Neuronal stem cell (in vitro differentiated cells): ENCODE results near the gene ARHGEF1.

Experiments
- DNase-seq: peaks from one replicate; pipeline ENCODE4 v3.0.0-alpha.2; 2013; ENCODE audit warnings: low spot score
- H2AFZ ChIP-seq: one replicate; pipeline ENCODE4 v1.6.1; 2013; ENCODE audit warnings: mild to moderate bottlenecking, low read length, inconsistent platforms
- H2AK5ac ChIP-seq: 2 replicates; pipeline ENCODE4 v1.6.1; 2013; ENCODE audit warnings: low read depth, mild to moderate bottlenecking, inconsistent platforms, low read length, moderate library complexity, mixed read lengths
- H2BK120ac ChIP-seq: 2 replicates; pipeline ENCODE4 v1.6.1; 2013; ENCODE audit warnings: low read depth, mild to moderate bottlenecking, inconsistent platforms, low read length, moderate library complexity, mixed read lengths
- H2BK12ac ChIP-seq: one replicate; pipeline ENCODE4 v1.6.1; 2013; ENCODE audit warnings: low read length, inconsistent platforms
- H2BK15ac ChIP-seq: 2 replicates; pipeline ENCODE4 v1.6.1; 2013; ENCODE audit warnings: mild to moderate bottlenecking, low read length, inconsistent platforms, mixed read lengths
- H2BK5ac ChIP-seq: one replicate; pipeline ENCODE4 v1.6.1; 2013; ENCODE audit warnings: inconsistent platforms, mild to moderate bottlenecking, low read length, moderate library complexity
- H3K14ac ChIP-seq: one replicate; pipeline ENCODE4 v1.6.1; 2013; ENCODE audit warnings: low read length, inconsistent platforms
- H3K18ac ChIP-seq: 2 replicates; pipeline ENCODE4 v1.6.1; 2013; ENCODE audit warnings: low read length, inconsistent platforms
- H3K23ac ChIP-seq: 2 replicates; pipeline ENCODE4 v1.6.1; 2013; ENCODE audit warnings: low read depth, mild to moderate bottlenecking, mixed read lengths, low read length, inconsistent platforms; ENCODE audit not compliant: poor library complexity
- H3K27ac ChIP-seq: replicated peaks from 3 replicates; pipeline ENCODE4 v1.5.1; 2013; ENCODE audit warnings: low read length, inconsistent platforms
- H3K27me3 ChIP-seq, 3 experiments: 2 replicates each; pipeline ENCODE4 v1.6.1; 2013; ENCODE audit warnings: low read length in 3 of 3, mild to moderate bottlenecking in 2 of 3, inconsistent platforms in 1 of 3, low read depth in 1 of 3, mixed read lengths in 1 of 3, moderate library complexity in 1 of 3; ENCODE audit not compliant: control insufficient read depth in 3 of 3, insufficient read depth in 3 of 3
- H3K36me3 ChIP-seq, 2 donors: replicated peaks in 1 of 2; 2 replicates each; pipeline ENCODE4 v1.6.1; 2013; ENCODE audit warnings: low read length in 2 of 2; ENCODE audit not compliant: control insufficient read depth in 2 of 2, insufficient read depth in 2 of 2
- H3K4ac ChIP-seq: 2 replicates; pipeline ENCODE4 v1.6.1; 2013; ENCODE audit warnings: inconsistent platforms, mild to moderate bottlenecking, low read length, moderate library complexity
- H3K4me1 ChIP-seq, 2 donors: 1 replicate in 1 of 2; 2 replicates in 1 of 2; pipeline ENCODE4 v1.6.1; 2013; ENCODE audit warnings: low read length in 2 of 2, low read depth in 1 of 2; ENCODE audit not compliant: control insufficient read depth in 2 of 2, insufficient read depth in 1 of 2
- H3K4me2 ChIP-seq: one replicate; pipeline ENCODE4 v1.6.1; 2013; ENCODE audit warnings: mild to moderate bottlenecking, low read length, inconsistent platforms; ENCODE audit not compliant: insufficient read depth, poor library complexity, severe bottlenecking
- H3K4me3 ChIP-seq, 2 donors: 2 replicates each; pipeline ENCODE4 v1.5.1; 2013; ENCODE audit warnings: low read length in 2 of 2, mild to moderate bottlenecking in 2 of 2, inconsistent platforms in 1 of 2, moderate library complexity in 1 of 2
- H3K79me1 ChIP-seq: one replicate; pipeline ENCODE4 v1.6.1; 2013; ENCODE audit warnings: low read depth, mild to moderate bottlenecking, inconsistent platforms, low read length, moderate library complexity
- H3K9ac ChIP-seq: one replicate; pipeline ENCODE4 v1.6.1; 2013; ENCODE audit warnings: mild to moderate bottlenecking, low read depth, low read length, inconsistent platforms; ENCODE audit not compliant: poor library complexity
- H3K9me3 ChIP-seq, 2 donors: replicated peaks in 1 of 2; 2 replicates each; pipeline versions ENCODE3 to v1.6.1; 2013; ENCODE audit warnings: low read length in 2 of 2, mild to moderate bottlenecking in 2 of 2, inconsistent platforms in 1 of 2, low read depth in 1 of 2, mixed read lengths in 1 of 2, moderate library complexity in 1 of 2; ENCODE audit not compliant: control insufficient read depth in 2 of 2, insufficient read depth in 1 of 2
- H4K8ac ChIP-seq: one replicate; pipeline ENCODE4 v1.6.1; 2013; ENCODE audit warnings: low read depth, mild to moderate bottlenecking, inconsistent platforms, low read length, moderate library complexity
- H4K91ac ChIP-seq: one replicate; pipeline ENCODE4 v1.6.1; 2013; ENCODE audit warnings: low read length, low read depth, mild to moderate bottlenecking, inconsistent platforms; ENCODE audit not compliant: poor library complexity
- WGBS, 2 donors: extraction: QIAGEN DNeasy Blood & Tissue Kit; methylation state at CpG; one replicate each; pipeline ENCODE4 v1.1.7; 2013; ENCODE audit warnings: missing lambda C conversion rate in 2 of 2, mixed read lengths in 1 of 2; ENCODE audit not compliant: insufficient read length in 2 of 2, insufficient replicate concordance in 1 of 2; ENCODE audit errors: extremely low coverage in 2 of 2; 5-methylcytosine and 5-hydroxymethylcytosine counted together

Gene ARHGEF1

DNA sequence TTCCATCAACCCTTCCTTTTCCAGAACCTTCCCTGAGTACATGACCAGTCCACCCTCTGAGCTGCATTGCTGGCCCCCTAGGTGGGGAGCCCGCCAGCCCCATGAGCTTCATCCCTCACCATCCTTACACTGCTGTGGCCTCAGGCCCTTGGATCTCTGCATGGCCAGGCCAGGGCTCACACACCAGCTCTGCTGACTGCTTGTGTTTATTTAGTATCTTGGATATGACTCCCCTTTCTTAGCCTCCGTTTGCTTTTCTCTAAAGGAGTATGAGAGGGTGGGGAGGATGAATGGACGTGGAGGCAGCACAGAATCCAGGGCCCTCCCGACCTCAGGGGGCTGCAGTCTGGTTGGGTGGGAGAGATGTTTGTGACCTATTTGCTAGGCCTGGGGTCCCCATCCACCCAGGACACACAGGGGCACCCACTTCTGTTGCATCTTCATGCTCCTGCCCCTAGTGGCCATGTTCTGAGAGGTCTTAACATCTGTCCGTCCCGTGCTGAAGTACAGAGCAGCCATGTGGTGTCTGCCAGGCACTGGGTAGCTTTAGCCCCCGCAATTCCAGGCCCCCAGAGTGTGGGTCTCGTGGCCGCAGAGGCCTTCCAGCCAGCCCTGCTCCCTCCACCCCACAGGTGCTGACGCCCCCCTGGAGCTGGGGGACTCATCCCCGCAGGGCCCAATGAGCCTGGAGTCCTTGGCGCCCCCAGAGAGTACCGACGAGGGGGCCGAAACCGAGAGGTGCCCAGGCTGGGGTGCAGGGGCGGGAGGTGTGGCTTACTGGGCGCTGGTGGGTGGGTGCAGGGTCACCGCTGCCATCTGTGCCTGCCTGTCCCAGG, 13.0 kb downstream of the ARHGEF1 start:
- Histone ChIP-seq H2AFZ (no peak overlapping the region), H3K9me3 (no peaks in the 10 kb centered on the region), H4K91ac (no peak overlapping the region), H3K27ac (no peak overlapping the region), H3K4me3 (peak overlapping the region in 1 of 2 donors; percentile 66), H2BK12ac (no peak overlapping the region), H3K9ac (peak overlapping the region; percentile 44), H3K4me1 (no peaks in the 10 kb centered on the region), H3K4me2 (no peak overlapping the region), H3K36me3 (peaks cover 13 to 34% of the 10 kb centered on the region in 2 donors), H2BK120ac (no peak overlapping the region), H2BK15ac (no peak overlapping the region), H2BK5ac (peak overlapping the region; percentile 53), H3K79me1 (peaks cover 6% of the 10 kb centered on the region), H3K27me3 (no peaks in the 10 kb centered on the region), H4K8ac (no peak overlapping the region), H3K23ac (peak overlapping the region; percentile 43), H3K18ac (peak overlapping the region; percentile 48), H3K4ac (no peak overlapping the region), H2AK5ac (peak overlapping the region; percentile 63), H3K14ac (peak overlapping the region; percentile 21)
- no peak for DNase-seq
- WGBS, 2 donors: no CpG with 5 or more reads among the region's 19 CpGs

DNA sequence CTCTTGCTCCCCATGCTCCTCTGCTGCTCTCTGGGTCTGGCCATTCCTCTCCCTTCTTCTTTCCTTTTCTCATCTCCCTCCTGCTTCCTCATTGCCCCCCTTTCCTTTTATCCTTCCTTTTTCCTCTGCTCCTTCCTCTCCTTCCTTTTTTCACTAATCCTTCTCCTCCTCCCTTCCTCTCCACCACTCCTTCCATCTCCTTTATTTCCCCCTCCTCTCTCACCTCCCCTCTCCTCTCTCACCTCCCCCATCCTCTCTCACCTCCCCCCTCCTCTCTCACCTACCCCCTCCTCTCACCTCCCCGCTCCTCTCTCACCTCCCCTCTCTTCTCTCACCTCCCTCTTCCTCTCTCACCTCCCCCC, 13.6 kb downstream of the ARHGEF1 start:
- H2BK15ac ChIP-seq: no peak overlapping the region
- no peak for DNase-seq
- no peak overlapping the region for H3K18ac ChIP-seq
- H3K4me3 ChIP-seq: no peak overlapping the region
- H2BK5ac ChIP-seq: no peak overlapping the region
- peak overlapping the region; percentile 44 for H3K9ac ChIP-seq
- peaks cover 12 to 38% of the 10 kb centered on the region in 2 donors for H3K36me3 ChIP-seq
- H3K4ac ChIP-seq: no peak overlapping the region
- peak overlapping the region; percentile 43 for H3K23ac ChIP-seq
- no peaks in the 10 kb centered on the region for H3K4me1 ChIP-seq
- H3K27me3 ChIP-seq: no peaks in the 10 kb centered on the region
- no peak overlapping the region for H4K8ac ChIP-seq
- H4K91ac ChIP-seq: no peak overlapping the region
- WGBS, 2 donors: no CpG with 5 or more reads among the region's 1 CpG
- no peak overlapping the region for H2BK12ac ChIP-seq
- peaks cover 6% of the 10 kb centered on the region for H3K79me1 ChIP-seq
- no peaks in the 10 kb centered on the region for H3K9me3 ChIP-seq
- H3K27ac ChIP-seq: no peak overlapping the region
- no peak overlapping the region for H2BK120ac ChIP-seq
- H3K14ac ChIP-seq: no peak overlapping the region
- no peak overlapping the region for H2AFZ ChIP-seq
- H2AK5ac ChIP-seq: no peak overlapping the region
- no peak overlapping the region for H3K4me2 ChIP-seq

DNA sequence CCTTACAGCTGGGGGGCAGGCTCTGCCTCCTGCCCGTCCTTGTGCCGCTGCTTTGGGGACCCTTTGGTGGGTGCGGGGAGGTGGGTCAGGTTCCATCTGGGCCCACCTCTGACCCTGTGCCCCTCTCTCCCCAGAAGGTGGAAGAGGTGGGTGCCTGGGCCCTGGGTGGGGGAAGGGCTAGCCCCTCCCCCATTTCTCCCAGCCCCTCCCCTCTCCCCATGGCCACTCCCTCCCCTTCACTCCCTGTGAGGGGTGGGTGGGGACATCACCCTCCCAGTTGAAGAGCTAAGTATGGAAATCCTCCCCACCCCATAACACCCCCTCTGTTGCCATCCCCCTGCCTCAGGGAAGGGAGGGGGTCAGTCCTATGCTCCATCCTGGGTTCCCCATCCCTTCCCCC, 14.2 kb downstream of the ARHGEF1 start:
- Histone ChIP-seq H3K27ac (no peak overlapping the region), H4K91ac (no peak overlapping the region), H2AK5ac (no peak overlapping the region), H2BK5ac (no peak overlapping the region), H3K36me3 (peaks cover 18 to 44% of the 10 kb centered on the region in 2 donors), H2AFZ (no peak overlapping the region), H3K4me2 (no peak overlapping the region), H3K9ac (no peak overlapping the region), H3K79me1 (peaks cover under 1% of the 10 kb centered on the region), H3K4ac (no peak overlapping the region), H2BK120ac (no peak overlapping the region), H3K18ac (no peak overlapping the region), H3K9me3 (no peaks in the 10 kb centered on the region), H3K14ac (no peak overlapping the region), H4K8ac (no peak overlapping the region), H2BK12ac (no peak overlapping the region), H3K4me1 (no peaks in the 10 kb centered on the region), H3K27me3 (no peaks in the 10 kb centered on the region), H2BK15ac (no peak overlapping the region), H3K23ac (no peak overlapping the region), H3K4me3 (no peak overlapping the region)
- no CpG with 5 or more reads among the region's 3 CpGs for WGBS, 2 donors
- no peak for DNase-seq

DNA sequence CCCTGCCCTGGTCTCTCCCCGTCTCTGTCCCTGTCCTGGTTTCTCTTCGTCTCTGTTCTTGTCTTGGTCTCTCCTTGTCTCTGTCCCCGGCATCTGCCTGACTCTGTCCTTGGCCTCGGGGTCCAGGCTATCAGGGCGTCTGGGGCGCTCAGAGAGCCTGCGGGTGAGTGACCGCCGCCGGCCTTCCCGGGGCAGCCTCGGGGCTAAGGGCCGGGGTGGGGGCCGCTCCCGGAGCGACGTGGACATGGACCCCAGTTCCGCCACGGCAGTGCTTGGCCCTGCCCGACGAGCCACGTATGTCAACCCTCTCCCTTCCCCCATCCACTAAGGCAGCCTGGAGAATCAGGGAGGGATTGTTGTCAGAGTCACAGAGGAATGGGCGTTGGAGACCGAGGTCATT, 14.8 kb downstream of the ARHGEF1 start:
- WGBS, 2 donors: no CpG with 5 or more reads among the region's 24 CpGs
- no peak overlapping the region for H2BK5ac ChIP-seq
- no peak overlapping the region for H3K27ac ChIP-seq
- no peak overlapping the region for H2BK120ac ChIP-seq
- H2AFZ ChIP-seq: no peak overlapping the region
- H3K23ac ChIP-seq: no peak overlapping the region
- no peaks in the 10 kb centered on the region for H3K4me1 ChIP-seq
- no peak overlapping the region for H3K14ac ChIP-seq
- H3K4me2 ChIP-seq: no peak overlapping the region
- H3K79me1 ChIP-seq: no peaks in the 10 kb centered on the region
- no peak overlapping the region for H2AK5ac ChIP-seq
- H3K4me3 ChIP-seq: no peak overlapping the region
- no peak for DNase-seq
- no peak overlapping the region for H3K9ac ChIP-seq
- H3K4ac ChIP-seq: no peak overlapping the region
- no peaks in the 10 kb centered on the region for H3K27me3 ChIP-seq
- H2BK12ac ChIP-seq: no peak overlapping the region
- no peak overlapping the region for H4K8ac ChIP-seq
- H4K91ac ChIP-seq: no peak overlapping the region
- no peak overlapping the region for H2BK15ac ChIP-seq
- H3K36me3 ChIP-seq: peaks cover 21 to 51% of the 10 kb centered on the region in 2 donors
- H3K9me3 ChIP-seq: no peaks in the 10 kb centered on the region
- H3K18ac ChIP-seq: no peak overlapping the region
